ENCODE results near the gene ZBED1.
A peak's percentile ranks its signal among the peaks of the same experiment; 100 is the strongest.
"Not testable (repeated sequence)": the region's sequence is repeated elsewhere in the genome, so short reads cannot be mapped to it uniquely, and the experiment has no call there.

Gene ZBED1

GRCh38 chrX:2517055-2517454, 16.3 kb upstream of the ZBED1 start:
- DNase-seq, result no peak

DNA sequence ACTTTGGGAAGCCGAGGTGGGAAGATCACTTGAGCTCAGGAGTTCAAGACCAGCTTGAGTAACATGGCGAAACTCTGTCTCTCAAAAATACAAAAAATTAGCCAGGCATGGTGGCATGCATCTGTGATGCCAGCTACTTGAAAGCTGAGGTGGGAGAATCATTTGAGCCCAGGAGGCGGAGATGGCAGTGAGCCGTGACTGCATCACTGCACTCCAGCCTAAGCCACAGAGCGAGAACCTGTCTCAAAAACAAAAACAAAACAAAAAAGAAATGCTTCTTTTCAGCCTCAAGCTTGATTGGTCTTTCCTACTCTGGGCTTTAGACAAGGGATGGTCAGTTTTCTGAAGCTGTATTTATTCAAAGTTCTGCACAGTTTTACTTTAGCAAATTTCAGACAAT, 15.8 kb upstream of the ZBED1 start:
- DNase-seq, result no peak

GRCh38 chrX:2514131-2514530, 13.4 kb upstream of the ZBED1 start:
- no peak for DNase-seq

DNA sequence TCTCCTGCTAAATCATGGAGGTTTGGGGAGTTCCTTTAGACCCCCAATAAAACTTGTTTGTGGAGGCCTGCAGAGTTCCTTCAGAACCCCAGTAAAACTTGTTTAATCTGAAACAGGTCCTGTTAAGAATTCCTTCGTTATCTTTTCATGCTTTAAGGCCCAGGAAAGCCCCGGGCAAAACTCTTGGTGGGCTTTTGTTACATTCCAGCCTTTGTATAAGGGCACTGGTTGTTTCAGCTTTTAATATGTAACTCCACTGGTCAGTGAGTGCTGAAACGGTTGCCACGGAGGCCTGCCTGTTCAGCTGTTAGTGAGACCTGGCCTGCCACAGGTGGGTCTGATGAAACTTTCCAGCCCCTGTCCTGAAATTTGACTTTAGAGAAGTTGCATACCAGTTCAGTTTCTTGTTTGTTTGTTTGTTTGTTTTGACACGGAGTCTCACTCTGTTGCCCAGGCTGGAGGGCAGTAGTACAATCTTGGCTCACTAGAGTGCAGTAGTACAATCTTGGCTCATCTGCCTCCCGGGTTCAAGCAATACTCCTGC, 12.4 kb upstream of the ZBED1 start:
- DNase-seq, result no peak

GRCh38 chrX:2512501-2512900, 11.7 kb upstream of the ZBED1 start:
- no peak for DNase-seq

DNA sequence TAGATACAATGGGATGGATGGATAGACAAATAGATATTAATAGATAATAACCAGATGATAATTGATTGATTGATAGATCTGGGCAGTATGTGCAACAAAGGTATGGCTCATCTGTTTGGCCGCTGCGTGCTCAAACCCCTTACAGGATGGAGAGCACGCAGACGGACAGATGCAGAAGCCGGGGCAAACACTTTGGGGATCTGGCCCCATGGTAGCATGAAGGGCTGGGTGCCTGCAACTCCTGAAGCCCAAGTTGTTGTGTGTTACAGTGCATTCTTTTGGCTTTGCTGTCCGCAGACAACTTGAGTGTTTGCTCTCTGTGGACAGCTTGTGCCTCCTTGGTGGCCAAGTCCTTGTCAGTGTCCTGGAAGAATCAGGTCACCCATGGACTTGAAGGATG, 10.6 kb upstream of the ZBED1 start:
- DNase-seq, result no peak

DNA sequence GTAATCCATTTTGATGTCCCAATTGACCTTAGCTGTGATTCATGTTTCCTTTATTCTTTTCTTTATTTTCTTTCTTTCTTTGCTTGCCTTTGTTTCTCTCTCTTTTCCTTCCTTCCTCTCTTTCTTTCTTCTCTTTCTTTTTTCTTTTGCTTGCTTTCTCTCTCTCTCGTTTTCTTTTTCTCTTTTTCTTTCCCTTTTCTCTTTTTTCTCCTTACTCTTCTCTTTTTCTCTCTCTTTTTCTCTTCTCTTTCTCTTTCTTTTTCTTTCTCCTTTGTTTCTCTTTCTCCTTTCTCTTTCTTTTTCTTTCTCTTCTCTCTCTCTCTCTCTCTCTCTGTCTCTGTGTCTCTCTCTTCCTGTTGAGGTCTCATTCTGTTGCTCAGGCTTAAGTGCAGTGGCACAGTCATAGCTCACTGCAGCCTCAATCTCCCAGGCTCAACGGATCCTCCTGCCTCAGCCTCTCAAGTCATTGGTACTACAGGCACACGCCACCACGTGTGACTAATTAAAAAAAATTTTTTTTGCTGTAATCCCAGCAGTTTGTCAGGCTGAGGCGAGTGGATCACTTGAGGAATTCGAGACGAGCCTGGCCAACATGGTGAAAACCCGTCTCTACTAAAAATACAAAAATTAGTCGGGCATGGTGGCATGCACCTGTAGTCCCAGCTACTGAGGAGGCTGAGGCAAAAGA, 8.0 kb upstream of the ZBED1 start:
- no peak for DNase-seq

DNA sequence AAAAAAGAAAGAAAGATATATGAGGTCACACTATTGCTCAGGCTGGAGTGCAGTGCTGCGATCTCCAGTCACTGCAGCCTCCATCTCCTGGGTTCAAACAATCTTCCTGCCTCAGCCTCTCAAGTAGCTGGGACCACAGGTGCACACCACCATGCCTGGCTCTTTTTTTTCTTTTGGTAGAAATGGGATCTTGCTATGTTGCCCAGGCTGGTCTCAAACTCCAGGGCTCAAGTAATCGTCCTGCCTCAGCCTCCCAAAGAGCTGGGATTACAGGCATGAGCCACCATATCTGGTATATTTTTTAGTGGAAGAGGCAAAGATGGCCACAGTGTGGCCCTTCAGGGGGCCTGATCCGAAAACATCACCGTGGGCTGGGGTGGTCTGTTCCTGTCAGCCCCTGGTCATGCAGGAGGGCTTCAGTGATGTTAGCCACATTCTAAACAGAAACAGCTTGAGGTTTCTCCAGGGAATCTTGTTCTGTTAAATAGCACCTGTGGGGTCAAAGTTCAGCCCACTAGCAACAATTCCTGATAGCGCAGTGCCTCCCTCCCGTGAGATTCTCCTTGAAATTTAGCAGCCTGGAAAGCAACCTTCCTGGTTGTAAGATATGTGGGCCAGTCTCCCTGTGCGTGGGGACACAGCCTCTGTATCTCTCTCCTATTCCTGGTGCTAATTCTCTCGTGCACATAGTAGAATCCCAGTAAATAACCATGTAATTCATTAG, 7.3 kb upstream of the ZBED1 start:
- DNase-seq, result no peak

DNA sequence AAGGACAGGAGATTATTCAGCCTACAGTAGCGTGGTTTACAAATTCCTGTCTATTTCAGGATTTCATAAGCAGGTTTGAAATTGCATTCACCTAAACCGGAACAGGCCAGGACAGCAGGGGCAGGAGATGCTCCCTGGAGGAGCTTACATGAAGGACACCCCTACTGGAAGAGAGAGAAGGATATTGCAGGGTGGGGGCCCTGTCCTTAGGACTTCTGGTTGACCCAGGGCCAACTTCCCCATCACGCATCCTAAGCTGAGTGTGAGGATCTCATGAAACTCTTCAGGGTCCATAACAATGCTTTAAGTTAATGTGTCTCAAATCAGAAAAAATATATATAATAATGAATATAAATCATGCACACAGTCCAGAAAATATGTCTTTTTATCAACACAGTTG, 6.4 kb upstream of the ZBED1 start:
- DNase-seq, result no peak

DNA sequence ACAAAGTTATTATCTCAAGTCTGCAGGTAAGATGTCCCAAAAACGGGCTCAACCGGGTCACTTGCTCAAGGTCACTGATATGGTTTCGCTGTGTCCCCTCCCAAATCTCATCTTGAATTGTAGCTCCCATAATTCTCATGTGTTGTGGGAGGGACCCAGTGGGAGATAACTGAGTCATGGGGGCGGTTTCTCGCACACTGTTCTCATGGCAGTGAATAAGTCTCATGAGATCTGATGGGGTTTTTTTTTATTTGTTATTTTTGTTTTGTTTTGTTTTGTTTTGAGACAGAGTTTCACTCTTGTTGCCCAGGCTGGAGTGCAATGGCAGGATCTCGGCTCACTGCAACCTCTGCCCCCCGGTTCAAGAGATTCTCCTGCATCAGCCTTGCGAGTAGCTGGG, 4.6 kb upstream of the ZBED1 start:
- not testable (repeated sequence) for DNase-seq

- no peak for DNase-seq
Observed at GRCh38 chrX:2504706-2505332, 4.0 kb upstream of the ZBED1 start.

- DNase-seq, result no peak
Observed at GRCh38 chrX:2503591-2504500, 3.1 kb upstream of the ZBED1 start.

DNA sequence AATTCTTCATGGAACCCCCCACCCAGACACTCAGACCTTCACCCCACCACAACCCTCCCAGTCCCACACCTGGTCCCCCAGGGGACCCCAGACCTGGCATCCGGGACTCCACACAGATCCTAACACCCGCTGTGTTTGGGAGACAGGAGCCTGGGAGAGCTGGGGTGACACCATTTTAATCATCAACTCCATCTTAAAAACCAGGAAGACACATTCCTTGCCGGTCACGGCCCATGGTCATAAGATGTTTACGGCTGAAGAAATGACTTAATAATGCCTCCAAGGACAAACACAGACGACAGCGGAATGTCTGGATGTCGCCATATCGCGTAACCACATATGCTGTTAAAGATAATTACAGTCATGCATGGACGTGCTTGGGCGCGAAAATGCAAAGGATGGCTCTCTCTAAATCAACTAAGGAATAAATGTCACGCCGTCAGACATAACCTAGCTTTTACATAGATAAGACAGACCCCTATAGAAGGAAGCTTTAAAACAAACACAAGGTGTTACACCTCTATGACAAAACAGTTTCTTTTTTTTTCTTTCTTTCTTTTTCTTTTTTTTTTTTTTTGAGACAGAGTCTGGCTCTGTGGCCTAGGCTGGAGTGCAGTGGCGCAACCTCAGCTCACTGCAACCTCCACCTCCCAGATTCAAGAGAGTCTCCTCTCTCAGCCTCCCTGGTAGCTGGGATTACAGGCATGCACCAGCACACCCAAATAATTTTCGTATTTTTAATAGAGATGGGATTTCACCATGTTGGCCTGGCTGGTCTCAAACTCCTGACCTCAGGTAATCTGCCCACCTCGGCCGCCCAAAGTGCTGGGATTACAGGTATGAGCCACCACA, 2.1 kb upstream of the ZBED1 start:
- DNase-seq, result no peak

DNA sequence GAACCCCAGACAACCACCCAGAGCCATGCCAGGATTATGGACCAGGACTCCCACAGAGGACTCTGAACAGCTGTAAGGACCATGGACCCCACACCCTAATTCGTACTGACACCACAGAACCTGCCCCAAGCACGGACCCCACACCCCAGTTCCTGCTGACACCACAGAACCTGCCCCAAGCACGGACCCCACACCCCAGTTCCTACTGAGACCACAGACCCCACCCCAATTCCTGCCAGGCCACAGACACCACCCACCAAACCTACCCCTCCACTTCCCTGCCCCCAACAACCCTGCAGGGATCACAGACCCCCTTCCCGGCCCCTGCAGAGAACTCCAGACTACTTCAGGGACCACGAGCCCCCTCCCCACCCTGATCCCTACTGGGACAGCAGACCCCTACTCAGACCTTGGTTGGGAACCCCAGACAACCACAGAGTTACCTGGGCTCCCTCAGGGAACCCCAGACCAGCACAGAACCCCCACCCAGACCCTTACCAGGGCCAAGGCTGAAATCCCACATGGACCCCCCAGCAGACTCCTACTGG, 1.4 kb upstream of the ZBED1 start:
- no peak for DNase-seq

- DNase-seq, result no peak
Observed at GRCh38 chrX:2501559-2502102, 855 bp upstream of the ZBED1 start.

DNA sequence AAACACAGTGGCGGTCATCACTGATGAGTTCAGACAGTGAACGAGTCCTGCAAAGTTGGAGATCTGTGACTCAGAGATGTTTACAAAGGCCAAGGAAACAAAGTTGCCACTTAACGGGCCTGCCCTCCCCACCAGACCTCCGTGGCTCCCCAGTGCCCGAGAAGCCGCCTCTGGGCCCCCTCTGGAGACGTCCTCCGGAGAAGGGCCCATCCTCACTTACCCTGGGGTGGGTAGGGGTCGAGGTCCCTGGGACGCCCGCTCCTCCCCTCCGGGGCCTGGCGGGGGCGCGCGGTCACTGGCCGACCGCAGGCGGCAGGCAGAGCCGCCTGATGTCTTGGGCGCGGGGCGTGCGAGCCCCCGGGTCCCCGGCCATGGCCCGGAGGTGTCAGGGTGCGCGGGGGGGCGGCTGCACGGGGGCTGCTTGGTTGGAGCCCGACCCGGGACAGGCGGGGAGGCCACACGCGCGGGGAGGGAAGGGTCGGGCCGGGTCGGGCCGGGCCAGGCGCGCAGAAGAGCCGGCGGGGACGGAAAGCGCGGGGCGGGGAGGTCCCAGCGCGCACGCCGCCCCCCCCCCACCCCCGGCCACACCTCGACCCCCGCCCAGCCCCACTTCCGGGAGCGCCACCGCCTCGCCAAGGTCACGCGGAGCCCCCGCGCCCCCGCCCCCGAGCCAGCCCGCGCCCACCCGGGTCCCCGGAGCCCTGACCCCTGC, 529 bp downstream of the ZBED1 start:
- peak; percentile 26 for DNase-seq

GRCh38 chrX:2499507-2499906, 1.3 kb downstream of the ZBED1 start:
- DNase-seq, result no peak

DNA sequence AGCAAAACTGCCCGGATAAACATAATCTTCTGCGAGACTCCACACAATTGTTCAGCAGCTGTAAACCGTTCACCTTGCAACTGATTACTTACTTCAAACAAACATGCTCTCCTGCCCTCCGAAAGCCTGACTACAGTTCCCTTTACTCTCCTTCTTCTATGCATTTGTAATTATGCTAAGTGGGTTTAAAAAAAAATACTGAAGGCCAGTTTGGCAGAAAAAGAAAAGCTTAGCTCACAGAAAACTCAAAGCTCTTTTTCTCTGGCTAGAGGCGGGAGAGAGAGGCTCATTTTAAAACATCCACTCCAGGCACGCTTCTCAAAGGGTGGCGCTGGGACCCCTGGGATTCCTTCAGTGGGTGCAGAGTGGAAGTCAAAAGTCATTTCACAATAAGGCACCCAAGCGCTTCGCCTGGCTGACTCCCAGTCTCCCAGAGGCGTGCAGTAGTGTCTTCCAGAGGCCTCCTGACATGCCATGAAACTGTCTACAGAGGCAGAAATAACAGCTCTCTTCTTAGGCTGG, 1.9 kb downstream of the ZBED1 start:
- no peak for DNase-seq

GRCh38 chrX:2497961-2498780, 2.6 kb downstream of the ZBED1 start:
- DNase-seq, result no peak
